Mesenchymal stem cell (in vitro differentiated cells and primary cell): ENCODE data around the gene KPNB1.
"Not testable (repeated sequence)": the region's sequence is repeated elsewhere in the genome, so short reads cannot be mapped to it uniquely, and the experiment has no call there.

Source experiments
- DNase-seq: peaks from one replicate; pipeline ENCODE4 v3.0.0-alpha.2; 2013
- H2AFZ ChIP-seq: one replicate; pipeline ENCODE4 v1.6.1; 2013; ENCODE audit warnings: low read depth, mild to moderate bottlenecking, control low read depth, inconsistent platforms, low read length, moderate library complexity
- H2AK5ac ChIP-seq: 2 replicates; pipeline ENCODE4 v1.6.1; 2013; ENCODE audit warnings: low read length, moderate library complexity, mild to moderate bottlenecking, inconsistent platforms; ENCODE audit not compliant: severe bottlenecking
- H2BK120ac ChIP-seq: one replicate; pipeline ENCODE4 v1.6.1; 2013; ENCODE audit warnings: low read depth, mild to moderate bottlenecking, inconsistent platforms, low read length, moderate library complexity
- H2BK12ac ChIP-seq, 2 experiments: one replicate each; pipeline ENCODE4 v1.6.1; 2013; ENCODE audit warnings: inconsistent platforms in 2 of 2, low read length in 2 of 2, mild to moderate bottlenecking in 2 of 2, moderate library complexity in 2 of 2, control low read depth in 1 of 2
- H2BK15ac ChIP-seq: one replicate; pipeline ENCODE4 v1.6.1; 2013; ENCODE audit warnings: mild to moderate bottlenecking, low read depth, inconsistent platforms; ENCODE audit not compliant: poor library complexity, severe bottlenecking
- H2BK5ac ChIP-seq: 2 replicates; pipeline ENCODE4 v1.6.1; 2013; ENCODE audit warnings: low read depth, mild to moderate bottlenecking, low read length, control low read depth, inconsistent platforms; ENCODE audit not compliant: poor library complexity, severe bottlenecking
- H3K14ac ChIP-seq, 2 experiments: one replicate each; pipeline ENCODE4 v1.6.1; 2013; ENCODE audit warnings: inconsistent platforms in 2 of 2, low read length in 2 of 2, control low read depth in 1 of 2, mild to moderate bottlenecking in 1 of 2, moderate library complexity in 1 of 2
- H3K18ac ChIP-seq, 2 experiments: one replicate each; pipeline ENCODE4 v1.6.1; 2013; ENCODE audit warnings: inconsistent platforms in 2 of 2, low read length in 2 of 2, control low read depth in 1 of 2, low read depth in 1 of 2, mild to moderate bottlenecking in 1 of 2
- H3K23ac ChIP-seq, 2 experiments: one replicate each; pipeline ENCODE4 v1.6.1; 2013; ENCODE audit warnings: inconsistent platforms in 2 of 2, low read length in 2 of 2, mild to moderate bottlenecking in 2 of 2, moderate library complexity in 2 of 2, control low read depth in 1 of 2
- H3K27ac ChIP-seq: 2 replicates; pipeline ENCODE4 v1.5.1; 2013; ENCODE audit warnings: mild to moderate bottlenecking, moderate library complexity, low read length, control low read depth, inconsistent platforms; ENCODE audit not compliant: poor library complexity, severe bottlenecking
- H3K27me3 ChIP-seq, 2 experiments: 2 replicates each; pipeline versions ENCODE4 v1.6.1 to v1.7.0; 2013; ENCODE audit warnings: low read length in 2 of 2, mild to moderate bottlenecking in 2 of 2, moderate library complexity in 2 of 2, control low read depth in 1 of 2, inconsistent platforms in 1 of 2; ENCODE audit not compliant: control insufficient read depth in 1 of 2, insufficient read depth in 1 of 2
- H3K36me3 ChIP-seq, 2 experiments: 2 replicates each; pipeline versions ENCODE4 v1.6.1 to v1.7.0; 2013; ENCODE audit warnings: low read length in 2 of 2, control low read depth in 1 of 2, inconsistent platforms in 1 of 2, low read depth in 1 of 2, mild to moderate bottlenecking in 1 of 2; ENCODE audit not compliant: insufficient read depth in 2 of 2, control insufficient read depth in 1 of 2
- H3K4ac ChIP-seq, 2 experiments: one replicate each; pipeline ENCODE4 v1.6.1; 2013; ENCODE audit warnings: inconsistent platforms in 2 of 2, low read length in 2 of 2, mild to moderate bottlenecking in 2 of 2, moderate library complexity in 2 of 2, control low read depth in 1 of 2, low read depth in 1 of 2
- H3K4me1 ChIP-seq: 2 replicates; pipeline ENCODE4 v1.6.1; 2013; ENCODE audit warnings: low read depth, low read length, control low read depth; ENCODE audit not compliant: control insufficient read depth, insufficient read depth
- H3K4me2 ChIP-seq: 2 replicates; pipeline ENCODE4 v1.6.1; 2013; ENCODE audit warnings: low read length, mild to moderate bottlenecking, inconsistent platforms; ENCODE audit not compliant: poor library complexity, severe bottlenecking
- H3K4me3 ChIP-seq, 2 experiments: 2 replicates each; pipeline versions ENCODE4 v1.5.1 to v1.7.0; 2013; ENCODE audit warnings: low read length in 2 of 2, mild to moderate bottlenecking in 2 of 2, control low read depth in 1 of 2, low read depth in 1 of 2; ENCODE audit not compliant: insufficient read depth in 1 of 2
- H3K79me1 ChIP-seq: replicated peaks from 2 replicates; pipeline ENCODE4 v1.6.1; 2013; ENCODE audit warnings: mild to moderate bottlenecking, control low read depth, low read length, inconsistent platforms; ENCODE audit not compliant: poor library complexity, severe bottlenecking
- H3K9ac ChIP-seq: 2 replicates; pipeline ENCODE4 v1.7.0; 2013; ENCODE audit warnings: mild to moderate bottlenecking, low read length, moderate library complexity
- H3K9me3 ChIP-seq: 2 replicates; pipeline ENCODE4 v1.7.0; 2013; ENCODE audit warnings: mild to moderate bottlenecking, low read length; ENCODE audit not compliant: control insufficient read depth
- H4K8ac ChIP-seq: one replicate; pipeline ENCODE4 v1.6.1; 2013; ENCODE audit warnings: inconsistent platforms, mild to moderate bottlenecking, low read length, moderate library complexity
- H4K91ac ChIP-seq: one replicate; pipeline ENCODE4 v1.6.1; 2013; ENCODE audit warnings: mild to moderate bottlenecking, low read length, inconsistent platforms
- WGBS: methylation state at CpG from one replicate; pipeline ENCODE4 v1.1.7; 2013; ENCODE audit warnings: mixed read lengths; 5-methylcytosine and 5-hydroxymethylcytosine counted together

The KPNB1 gene

GRCh38 chr17:47676510-47677165, 26.9 kb downstream of the KPNB1 start:
- H4K8ac ChIP-seq = no peak overlapping the region
- no peak overlapping the region for H2BK12ac ChIP-seq
- no peak overlapping the region for H3K27ac ChIP-seq
- peaks cover 16% of the 10 kb centered on the region for H3K79me1 ChIP-seq
- no peak overlapping the region for H3K4me3 ChIP-seq
- no peak overlapping the region for H3K18ac ChIP-seq
- no peak overlapping the region for H3K23ac ChIP-seq
- DNase-seq = no peak
- no peak overlapping the region for H3K9ac ChIP-seq
- H2BK120ac ChIP-seq = no peak overlapping the region
- no peak overlapping the region for H2BK15ac ChIP-seq
- H2BK5ac ChIP-seq = no peak overlapping the region
- H3K4ac ChIP-seq = no peak overlapping the region
- no peak overlapping the region for H2AK5ac ChIP-seq
- no peaks in the 10 kb centered on the region for H3K27me3 ChIP-seq
- H3K4me1 ChIP-seq = no peaks in the 10 kb centered on the region
- no peaks in the 10 kb centered on the region for H3K9me3 ChIP-seq
- no peak overlapping the region for H3K14ac ChIP-seq
- H3K4me2 ChIP-seq = no peak overlapping the region
- H2AFZ ChIP-seq = no peak overlapping the region
- peaks cover 53 to 96% of the 10 kb centered on the region in 2 experiments for H3K36me3 ChIP-seq
- H4K91ac ChIP-seq = no peak overlapping the region
- 91% methylated on average over 7 of the region's 7 CpGs for WGBS

GRCh38 chr17:47678196-47678595, 28.5 kb downstream of the KPNB1 start:
- Histone ChIP-seq H2AK5ac (no peak overlapping the region), H2BK5ac (no peak overlapping the region), H3K27me3 (no peaks in the 10 kb centered on the region), H3K4me1 (no peaks in the 10 kb centered on the region), H3K4me2 (no peak overlapping the region), H3K14ac (no peak overlapping the region), H4K8ac (no peak overlapping the region), H3K79me1 (peaks cover 24% of the 10 kb centered on the region), H2BK12ac (no peak overlapping the region), H2BK15ac (no peak overlapping the region), H3K4ac (no peak overlapping the region), H3K4me3 (no peak overlapping the region), H2BK120ac (no peak overlapping the region), H3K9me3 (no peaks in the 10 kb centered on the region), H3K36me3 (peaks cover 51 to 96% of the 10 kb centered on the region in 2 experiments), H3K23ac (no peak overlapping the region), H3K27ac (no peak overlapping the region), H3K18ac (no peak overlapping the region), H3K9ac (no peak overlapping the region), H2AFZ (no peak overlapping the region), H4K91ac (no peak overlapping the region)
- WGBS = 90% methylated on average over 7 of the region's 7 CpGs
- no peak for DNase-seq

GRCh38 chr17:47682138-47682537, 32.4 kb downstream of the KPNB1 start:
- no peak overlapping the region for H2BK15ac ChIP-seq
- H3K4me3 ChIP-seq = no peak overlapping the region
- H4K91ac ChIP-seq = no peak overlapping the region
- H3K27ac ChIP-seq = no peak overlapping the region
- H2BK120ac ChIP-seq = no peak overlapping the region
- H2AFZ ChIP-seq = no peak overlapping the region
- peaks cover 16% of the 10 kb centered on the region for H3K79me1 ChIP-seq
- H3K4ac ChIP-seq = no peak overlapping the region
- no peaks in the 10 kb centered on the region for H3K4me1 ChIP-seq
- no peak overlapping the region for H4K8ac ChIP-seq
- H3K9me3 ChIP-seq = no peaks in the 10 kb centered on the region
- no peak overlapping the region for H3K9ac ChIP-seq
- 100% methylated on average over 2 of the region's 2 CpGs for WGBS
- no peak overlapping the region for H3K4me2 ChIP-seq
- H2BK12ac ChIP-seq = no peak overlapping the region
- DNase-seq = no peak
- peaks cover 36 to 83% of the 10 kb centered on the region in 2 experiments for H3K36me3 ChIP-seq
- no peak overlapping the region for H3K14ac ChIP-seq
- no peaks in the 10 kb centered on the region for H3K27me3 ChIP-seq
- H3K18ac ChIP-seq = no peak overlapping the region
- no peak overlapping the region for H2AK5ac ChIP-seq
- H3K23ac ChIP-seq = no peak overlapping the region
- H2BK5ac ChIP-seq = no peak overlapping the region

- not testable (repeated sequence) for H4K8ac ChIP-seq, DNase-seq, H3K4me1 ChIP-seq
Observed at GRCh38 chr17:47682727-47683126, 33.0 kb downstream of the KPNB1 start.

More at GRCh38 chr17:47682727-47683126, 33.0 kb downstream of the KPNB1 start:
- not testable (repeated sequence) for H3K4me2 ChIP-seq, H2BK15ac ChIP-seq, H3K4me3 ChIP-seq, H3K27me3 ChIP-seq, H2BK12ac ChIP-seq, H3K9ac ChIP-seq, H2BK5ac ChIP-seq, H3K14ac ChIP-seq, H2AFZ ChIP-seq, H4K91ac ChIP-seq, H2AK5ac ChIP-seq, H3K18ac ChIP-seq, H3K27ac ChIP-seq, H3K4ac ChIP-seq, H3K23ac ChIP-seq, H2BK120ac ChIP-seq, H3K9me3 ChIP-seq
- peaks cover 16% of the 10 kb centered on the region for H3K79me1 ChIP-seq
- peaks cover 34 to 77% of the 10 kb centered on the region in 2 experiments for H3K36me3 ChIP-seq
- 89% methylated on average over 1 of the region's 4 CpGs for WGBS
